ENCODE measurements around the gene SV2C. TPM values are rescaled to one million over a fixed set of nuclear protein-coding genes. Genes with fewer than 3 reads are reported as not detected.
A peak's percentile ranks its signal among the peaks of the same experiment; 100 is the strongest.
"Not testable (repeated sequence)": the region's sequence is repeated elsewhere in the genome, so short reads cannot be mapped to it uniquely, and the experiment has no call there.

SV2C gene
- total RNA-seq (not detected in 2 replicates), polyA plus RNA-seq (not detected in 2 replicates), polyA minus RNA-seq (ENCODE audit: low replicate concordance) (not detected in 2 replicates)
- not detected in 2 replicates for polyA plus RNA-seq (2012)

- no peak within 1 kb of the TSS for H3K9ac ChIP-seq (ENCODE audit: insufficient read depth, low read length)
- no peaks in the 10 kb centered on the region for H4K20me1 ChIP-seq (ENCODE audit: control insufficient read depth, extremely low read depth, insufficient read depth, low read length)
- no peak within 1 kb of the TSS for H2AFZ ChIP-seq (ENCODE audit: low read length)
- H3K4me1 ChIP-seq (ENCODE audit: control insufficient read depth, extremely low read depth, insufficient read depth, low read length) = no peaks in the 10 kb centered on the region
- no peak within 1 kb of the TSS for H3K27ac ChIP-seq (ENCODE audit: insufficient read depth, low read length)
- no peak within 1 kb of the TSS for H3K4me2 ChIP-seq (ENCODE audit: extremely low read depth, insufficient read depth, low read length)
- no peaks in the 10 kb centered on the region for H3K36me3 ChIP-seq (ENCODE audit: control insufficient read depth, insufficient read depth, low read length)
- no peaks in the 10 kb centered on the region for H3K79me2 ChIP-seq (ENCODE audit: control insufficient read depth, insufficient read depth, low read length)
- H3K4me3 ChIP-seq (replicated peaks in 1 of 4; ENCODE audit: control extremely low read depth in 1 of 4, insufficient read depth in 1 of 4, low read depth in 3 of 4, low read length in 4 of 4) = no peak within 1 kb of the TSS
- DNase-seq (ENCODE audit: low read depth in 2 of 2) = peak in 1 of 2 donors; percentile 32
- peaks cover 27% of the 10 kb centered on the region for H3K27me3 ChIP-seq (ENCODE audit: control insufficient read depth, insufficient read depth, low read length)
- H3K9me3 ChIP-seq (ENCODE audit: control insufficient read depth, insufficient read depth, low read depth, low read length) = no peaks in the 10 kb centered on the region
- TF ChIP-seq EZH2 (IDR thresholded peaks at IDR 0.05; ENCODE audit: low read length, missing control alignments) (no peak), CTCF (conservative IDR thresholded peaks at IDR 0.05 in 1 of 2, IDR thresholded peaks at IDR 0.05 in 1 of 2; ENCODE audit: low read depth in 1 of 2, low read length in 2 of 2) (no peak)
Measured at GRCh38 chr5:76082772-76083554, at the start of gene SV2C. Gene SV2C, plus strand, starts transcription at chr5:76083383. Its CDS starts 48,368 bp downstream, at chr5:76131751.

GRCh38 chr5:76037736-76038151 lies 45.4 kb upstream of the SV2C start:
- H4K20me1 ChIP-seq (ENCODE audit: control insufficient read depth, extremely low read depth, insufficient read depth, low read length); H3K9ac ChIP-seq (ENCODE audit: insufficient read depth, low read length); H3K4me3 ChIP-seq (replicated peaks in 1 of 4; ENCODE audit: control extremely low read depth in 1 of 4, insufficient read depth in 1 of 4, low read depth in 3 of 4, low read length in 4 of 4); DNase-seq (ENCODE audit: low read depth in 2 of 2); H3K4me2 ChIP-seq (ENCODE audit: extremely low read depth, insufficient read depth, low read length); H3K27ac ChIP-seq (ENCODE audit: insufficient read depth, low read length); H2AFZ ChIP-seq (ENCODE audit: low read length); H3K27me3 ChIP-seq (ENCODE audit: control insufficient read depth, insufficient read depth, low read length); H3K36me3 ChIP-seq (ENCODE audit: control insufficient read depth, insufficient read depth, low read length); H3K9me3 ChIP-seq (ENCODE audit: control insufficient read depth, insufficient read depth, low read depth, low read length); H3K79me2 ChIP-seq (ENCODE audit: control insufficient read depth, insufficient read depth, low read length); H3K4me1 ChIP-seq (ENCODE audit: control insufficient read depth, extremely low read depth, insufficient read depth, low read length): not testable (repeated sequence)

- TF ChIP-seq EZH2 (IDR thresholded peaks at IDR 0.05; ENCODE audit: low read length, missing control alignments) (no peak), CTCF (conservative IDR thresholded peaks at IDR 0.05 in 1 of 2, IDR thresholded peaks at IDR 0.05 in 1 of 2; ENCODE audit: low read depth in 1 of 2, low read length in 2 of 2) (no peak)
- Histone ChIP-seq H3K27ac (ENCODE audit: insufficient read depth, low read length) (no peak overlapping the region), H3K9ac (ENCODE audit: insufficient read depth, low read length) (no peak overlapping the region), H3K79me2 (ENCODE audit: control insufficient read depth, insufficient read depth, low read length) (no peaks in the 10 kb centered on the region), H2AFZ (ENCODE audit: low read length) (no peak overlapping the region), H3K4me2 (ENCODE audit: extremely low read depth, insufficient read depth, low read length) (no peak overlapping the region), H3K4me3 (replicated peaks in 1 of 4; ENCODE audit: control extremely low read depth in 1 of 4, insufficient read depth in 1 of 4, low read depth in 3 of 4, low read length in 4 of 4) (no peak overlapping the region), H3K9me3 (ENCODE audit: control insufficient read depth, insufficient read depth, low read depth, low read length) (no peaks in the 10 kb centered on the region), H3K4me1 (ENCODE audit: control insufficient read depth, extremely low read depth, insufficient read depth, low read length) (no peaks in the 10 kb centered on the region), H3K27me3 (ENCODE audit: control insufficient read depth, insufficient read depth, low read length) (no peaks in the 10 kb centered on the region), H3K36me3 (ENCODE audit: control insufficient read depth, insufficient read depth, low read length) (no peaks in the 10 kb centered on the region), H4K20me1 (ENCODE audit: control insufficient read depth, extremely low read depth, insufficient read depth, low read length) (no peaks in the 10 kb centered on the region)
- no peak for DNase-seq (ENCODE audit: low read depth in 2 of 2)
Measured at GRCh38 chr5:76038212-76038611, 45.0 kb upstream of the SV2C start.

Measured in fibroblast of lung (primary cell).